H9 (cell line): ENCODE measurements around the gene SELENOS. TPM values are rescaled to one million over a fixed set of nuclear protein-coding genes. Genes with fewer than 3 reads are reported as not detected.

Source experiments
- DNase-seq: peaks from one replicate; pipeline ENCODE4 v3.0.0-alpha.2; 2017
- H2AFZ ChIP-seq: one replicate; pipeline ENCODE4 v1.6.1; 2013; ENCODE audit warnings: mild to moderate bottlenecking, low read length, control low read depth, moderate library complexity
- H2AK5ac ChIP-seq: 2 replicates; pipeline ENCODE4 v1.6.1; 2013; ENCODE audit warnings: low read length, control low read depth, mixed read lengths; ENCODE audit not compliant: insufficient read length
- H2BK120ac ChIP-seq: one replicate; pipeline ENCODE4 v1.6.1; 2013; ENCODE audit warnings: low read depth, mild to moderate bottlenecking, low read length, control low read depth, inconsistent platforms; ENCODE audit not compliant: poor library complexity, severe bottlenecking
- H2BK12ac ChIP-seq: 2 replicates; pipeline ENCODE4 v1.6.1; 2013; ENCODE audit warnings: low read length, control low read depth, mixed read lengths, low read depth; ENCODE audit not compliant: insufficient read length
- H2BK15ac ChIP-seq: 2 replicates; pipeline ENCODE4 v1.6.1; 2013; ENCODE audit warnings: low read depth, low read length, control low read depth
- H2BK20ac ChIP-seq: one replicate; pipeline ENCODE4 v1.6.1; 2013; ENCODE audit warnings: low read depth, mild to moderate bottlenecking, low read length, control low read depth, inconsistent platforms; ENCODE audit not compliant: poor library complexity, severe bottlenecking
- H2BK5ac ChIP-seq: 2 replicates; pipeline ENCODE4 v1.6.1; 2013; ENCODE audit warnings: low read length, control low read depth, mixed read lengths; ENCODE audit not compliant: insufficient read length
- H3K14ac ChIP-seq: 2 replicates; pipeline ENCODE4 v1.6.1; 2013; ENCODE audit warnings: low read length, control low read depth; ENCODE audit not compliant: insufficient read depth
- H3K18ac ChIP-seq: 2 replicates; pipeline ENCODE4 v1.6.1; 2013; ENCODE audit warnings: low read depth, mild to moderate bottlenecking, mixed read lengths, low read length, control low read depth; ENCODE audit not compliant: insufficient read length
- H3K23ac ChIP-seq: 2 replicates; pipeline ENCODE4 v1.6.1; 2013; ENCODE audit warnings: low read length, control low read depth, mixed read lengths, low read depth; ENCODE audit not compliant: insufficient read length
- H3K23me2 ChIP-seq: 2 replicates; pipeline ENCODE4 v1.6.1; 2013; ENCODE audit warnings: low read depth, mild to moderate bottlenecking, mixed read lengths, low read length, control low read depth; ENCODE audit not compliant: insufficient read length, poor library complexity, severe bottlenecking
- H3K27ac ChIP-seq: 2 replicates; pipeline ENCODE4 v1.5.1; 2013; ENCODE audit warnings: low read length, control low read depth, mixed read lengths, low read depth; ENCODE audit not compliant: insufficient read length
- H3K27me3 ChIP-seq: 2 replicates; pipeline ENCODE4 v1.6.1; 2013; ENCODE audit warnings: low read length, control low read depth, inconsistent platforms; ENCODE audit not compliant: insufficient read depth
- H3K4ac ChIP-seq: 2 replicates; pipeline ENCODE4 v1.6.1; 2013; ENCODE audit warnings: low read depth, mild to moderate bottlenecking, control low read depth, inconsistent platforms, low read length, moderate library complexity
- H3K4me1 ChIP-seq: 2 replicates; pipeline ENCODE4 v1.6.1; 2013; ENCODE audit warnings: low read length, control low read depth, inconsistent platforms; ENCODE audit not compliant: insufficient read depth
- H3K4me2 ChIP-seq: 2 replicates; pipeline ENCODE4 v1.6.1; 2013; ENCODE audit warnings: low read length, control low read depth, mixed read lengths; ENCODE audit not compliant: insufficient read length, insufficient read depth
- H3K56ac ChIP-seq: 2 replicates; pipeline ENCODE4 v1.6.1; 2013; ENCODE audit warnings: low read depth, mild to moderate bottlenecking, mixed read lengths, low read length, control low read depth; ENCODE audit not compliant: insufficient read length
- H3K79me1 ChIP-seq: 2 replicates; pipeline ENCODE4 v1.6.1; 2013; ENCODE audit warnings: low read depth, mild to moderate bottlenecking, moderate library complexity, low read length, control low read depth, inconsistent platforms; ENCODE audit not compliant: insufficient read depth, poor library complexity, severe bottlenecking
- H3K79me2 ChIP-seq: 2 replicates; pipeline ENCODE4 v1.6.1; 2013; ENCODE audit warnings: low read length, control low read depth, inconsistent platforms; ENCODE audit not compliant: insufficient read depth
- H3K9ac ChIP-seq: 2 replicates; pipeline ENCODE4 v1.6.1; 2013; ENCODE audit warnings: low read length, control low read depth, mixed read lengths; ENCODE audit not compliant: insufficient read length; ENCODE audit errors: extremely low read depth
- H3K9me3 ChIP-seq: one replicate; pipeline ENCODE4 v1.6.1; 2013; ENCODE audit warnings: low read depth, low read length, inconsistent platforms; ENCODE audit not compliant: control insufficient read depth
- H3T11ph ChIP-seq: one replicate; pipeline ENCODE4 v1.6.1; 2013; ENCODE audit warnings: mild to moderate bottlenecking, low read length, control low read depth, inconsistent platforms
- H4K20me1 ChIP-seq: one replicate; pipeline ENCODE4 v1.6.1; 2013; ENCODE audit not compliant: control insufficient read depth, insufficient read length, insufficient read depth
- H4K5ac ChIP-seq: 2 replicates; pipeline ENCODE4 v1.6.1; 2013; ENCODE audit warnings: low read depth, mild to moderate bottlenecking, mixed read lengths, low read length, control low read depth; ENCODE audit not compliant: insufficient read length
- H4K8ac ChIP-seq: replicated peaks from 2 replicates; pipeline ENCODE4 v1.6.1; 2013; ENCODE audit warnings: low read length, control low read depth, mixed read lengths, low read depth; ENCODE audit not compliant: insufficient read length
- H4K91ac ChIP-seq: 2 replicates; pipeline ENCODE4 v1.6.1; 2013; ENCODE audit warnings: low read depth, mild to moderate bottlenecking, moderate library complexity, mixed read lengths, low read length, control low read depth; ENCODE audit not compliant: insufficient read length
- H3K27ac Mint-ChIP-seq, 3 experiments: 2 replicates in 2 of 3; 3 replicates in 1 of 3; pipeline ENCODE4 v1.8.0; 2020 to 2021; ENCODE audit warnings: mixed read lengths in 3 of 3, mild to moderate bottlenecking in 1 of 3, moderate library complexity in 1 of 3
- H3K27me3 Mint-ChIP-seq: 2 replicates; pipeline ENCODE4 v1.8.0; 2021; ENCODE audit warnings: low read depth, mild to moderate bottlenecking, moderate library complexity, mixed read lengths
- H3K36me3 Mint-ChIP-seq, 3 experiments: 2 replicates in 2 of 3; 3 replicates in 1 of 3; pipeline ENCODE4 v1.8.0; 2020 to 2021; ENCODE audit warnings: low read depth in 3 of 3, mixed read lengths in 3 of 3; ENCODE audit not compliant: insufficient read depth in 1 of 3
- H3K4me1 Mint-ChIP-seq, 2 experiments: 2 replicates each; pipeline ENCODE4 v1.8.0; 2020; ENCODE audit warnings: mixed read lengths in 2 of 2
- H3K4me3 Mint-ChIP-seq, 2 experiments: 2 replicates in 1 of 2; 3 replicates in 1 of 2; pipeline ENCODE4 v1.8.0; 2020 to 2021; ENCODE audit warnings: mild to moderate bottlenecking in 2 of 2, mixed read lengths in 2 of 2, moderate library complexity in 1 of 2
- H3K9me3 Mint-ChIP-seq, 2 experiments: 2 replicates in 1 of 2; 3 replicates in 1 of 2; pipeline ENCODE4 v1.8.0; 2020; ENCODE audit warnings: mild to moderate bottlenecking in 2 of 2, mixed read lengths in 2 of 2, moderate library complexity in 1 of 2
- WGBS: extraction: QIAGEN DNeasy Blood & Tissue Kit; methylation state at CpG from one replicate; pipeline ENCODE4 v1.1.7; 2013; ENCODE audit warnings: missing lambda C conversion rate, low lambda C conversion rate, mixed read lengths; ENCODE audit not compliant: insufficient read length; ENCODE audit errors: extremely low coverage; 5-methylcytosine and 5-hydroxymethylcytosine counted together
- total RNA-seq: library from RNA; stranded (reverse); gene quantifications from 2 replicates; pipeline ENCODE4 v1.2.1, GENCODE V29; 2021
- TF ChIP-seq, protein P1 (sequence below): fragments of 200-600 bp; sonication (generic); conservative IDR thresholded peaks from 3 replicates; pipeline ENCODE4 v1.8.0; 2021; ENCODE audit warnings: antibody characterized with exemption, mild to moderate bottlenecking

Gene SELENOS
- total RNA-seq, 1 experiment from 2014 or later: 57.7 TPM

DNA sequence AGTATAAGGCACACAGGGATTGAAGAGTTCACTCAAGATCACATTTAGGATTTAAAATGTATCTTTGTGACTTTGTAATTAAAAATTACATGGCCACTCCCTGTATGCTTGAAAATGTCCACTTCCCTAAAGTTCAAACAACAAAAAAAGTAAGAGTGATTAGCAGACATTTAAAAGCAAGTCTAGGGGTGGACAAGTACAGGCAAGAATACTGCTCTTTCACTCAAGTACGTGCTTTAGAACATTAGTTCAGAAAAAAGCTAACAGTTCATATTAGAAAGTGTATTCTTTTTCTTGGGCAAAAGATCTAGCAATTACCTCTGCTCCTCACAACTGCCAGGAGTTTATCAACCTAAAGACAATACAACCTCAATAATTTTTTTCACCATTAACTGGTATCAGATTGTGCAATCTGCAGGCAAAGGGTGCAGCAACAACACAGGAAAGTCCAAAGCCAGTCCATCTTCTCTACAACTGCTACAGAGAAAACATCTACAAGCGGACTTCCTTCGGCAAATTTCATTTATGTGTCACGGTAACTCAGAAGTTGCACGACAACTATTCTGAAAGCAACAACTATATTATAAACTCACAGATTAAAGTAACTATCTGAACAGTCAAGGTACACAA is 43.5 kb downstream of the SELENOS start:
- no peak overlapping the region for H2AK5ac ChIP-seq
- no peak overlapping the region for H2BK120ac ChIP-seq
- no peak overlapping the region for H3K4ac ChIP-seq
- H2BK12ac ChIP-seq: no peak overlapping the region
- no peaks in the 10 kb centered on the region for H3K9me3 Mint-ChIP-seq
- H3K27ac ChIP-seq: no peak overlapping the region
- no peaks in the 10 kb centered on the region for H3K27me3 ChIP-seq
- H4K20me1 ChIP-seq: no peaks in the 10 kb centered on the region
- H2AFZ ChIP-seq: no peak overlapping the region
- no peaks in the 10 kb centered on the region for H3K79me1 ChIP-seq
- no peak overlapping the region for H3K56ac ChIP-seq
- no peak overlapping the region for H2BK5ac ChIP-seq
- H3K23me2 ChIP-seq: no peaks in the 10 kb centered on the region
- H3K4me1 ChIP-seq: no peaks in the 10 kb centered on the region
- no peak overlapping the region for H4K91ac ChIP-seq
- H3K27ac Mint-ChIP-seq: peak overlapping the region in 2 of 3 experiments; percentile 27 to 60; a peak in 2 of 7 replicates
- no peak overlapping the region for H3K23ac ChIP-seq
- no peak overlapping the region for H2BK20ac ChIP-seq
- H3K4me2 ChIP-seq: no peak overlapping the region
- DNase-seq: no peak
- no peak overlapping the region for H3K4me3 Mint-ChIP-seq
- H3K27me3 Mint-ChIP-seq: no peaks in the 10 kb centered on the region
- H3K18ac ChIP-seq: no peak overlapping the region
- no CpG with 5 or more reads among the region's 5 CpGs for WGBS
- peaks cover 34 to 42% (median 40%) of the 10 kb centered on the region in 3 experiments for H3K36me3 Mint-ChIP-seq
- no peak overlapping the region for H3T11ph ChIP-seq
- peaks cover 58% of the 10 kb centered on the region; the same call in 1 of the 2 replicates for H3K79me2 ChIP-seq
- no peak overlapping the region for H4K5ac ChIP-seq
- no peak overlapping the region for H3K9ac ChIP-seq
- peaks cover 14 to 15% of the 10 kb centered on the region in 2 experiments for H3K4me1 Mint-ChIP-seq
- no peak overlapping the region for H3K14ac ChIP-seq
- no peak overlapping the region for H2BK15ac ChIP-seq
- H3K9me3 ChIP-seq: no peaks in the 10 kb centered on the region
- H4K8ac ChIP-seq: no peak overlapping the region
- TF ChIP-seq, protein P1, sequence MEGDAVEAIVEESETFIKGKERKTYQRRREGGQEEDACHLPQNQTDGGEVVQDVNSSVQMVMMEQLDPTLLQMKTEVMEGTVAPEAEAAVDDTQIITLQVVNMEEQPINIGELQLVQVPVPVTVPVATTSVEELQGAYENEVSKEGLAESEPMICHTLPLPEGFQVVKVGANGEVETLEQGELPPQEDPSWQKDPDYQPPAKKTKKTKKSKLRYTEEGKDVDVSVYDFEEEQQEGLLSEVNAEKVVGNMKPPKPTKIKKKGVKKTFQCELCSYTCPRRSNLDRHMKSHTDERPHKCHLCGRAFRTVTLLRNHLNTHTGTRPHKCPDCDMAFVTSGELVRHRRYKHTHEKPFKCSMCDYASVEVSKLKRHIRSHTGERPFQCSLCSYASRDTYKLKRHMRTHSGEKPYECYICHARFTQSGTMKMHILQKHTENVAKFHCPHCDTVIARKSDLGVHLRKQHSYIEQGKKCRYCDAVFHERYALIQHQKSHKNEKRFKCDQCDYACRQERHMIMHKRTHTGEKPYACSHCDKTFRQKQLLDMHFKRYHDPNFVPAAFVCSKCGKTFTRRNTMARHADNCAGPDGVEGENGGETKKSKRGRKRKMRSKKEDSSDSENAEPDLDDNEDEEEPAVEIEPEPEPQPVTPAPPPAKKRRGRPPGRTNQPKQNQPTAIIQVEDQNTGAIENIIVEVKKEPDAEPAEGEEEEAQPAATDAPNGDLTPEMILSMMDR: no peak
